Stomach smooth muscle (tissue), 2 donors: ENCODE results near the gene IFNA6.

ENCODE experiments used
- H3K27ac ChIP-seq: one replicate; pipeline ENCODE4 v1.7.0; 2013; ENCODE audit warnings: mild to moderate bottlenecking, low read length, inconsistent platforms
- H3K27me3 ChIP-seq, 2 donors: one replicate each; pipeline ENCODE4 v1.7.0; 2013; ENCODE audit warnings: low read length in 2 of 2; ENCODE audit not compliant: insufficient read depth in 2 of 2, control insufficient read depth in 1 of 2
- H3K36me3 ChIP-seq, 2 donors: one replicate each; pipeline ENCODE4 v1.7.0; 2013; ENCODE audit warnings: low read length in 2 of 2; ENCODE audit not compliant: control insufficient read depth in 2 of 2, insufficient read depth in 2 of 2
- H3K4me1 ChIP-seq: one replicate; pipeline ENCODE4 v1.7.0; 2013; ENCODE audit warnings: low read length; ENCODE audit not compliant: control insufficient read depth, insufficient read depth
- H3K4me3 ChIP-seq, 2 donors: one replicate each; pipeline ENCODE4 v1.7.0; 2013; ENCODE audit warnings: low read length in 2 of 2
- H3K9ac ChIP-seq, 2 donors: one replicate each; pipeline ENCODE4 v1.7.0; 2013; ENCODE audit warnings: low read length in 2 of 2, mild to moderate bottlenecking in 1 of 2
- H3K9me3 ChIP-seq, 2 donors: one replicate each; pipeline ENCODE4 v1.7.0; 2013; ENCODE audit warnings: low read length in 2 of 2; ENCODE audit not compliant: control insufficient read depth in 2 of 2
- donor health status: healthy.
- donor health status: Pancreatic carcinoma.

The IFNA6 gene

DNA sequence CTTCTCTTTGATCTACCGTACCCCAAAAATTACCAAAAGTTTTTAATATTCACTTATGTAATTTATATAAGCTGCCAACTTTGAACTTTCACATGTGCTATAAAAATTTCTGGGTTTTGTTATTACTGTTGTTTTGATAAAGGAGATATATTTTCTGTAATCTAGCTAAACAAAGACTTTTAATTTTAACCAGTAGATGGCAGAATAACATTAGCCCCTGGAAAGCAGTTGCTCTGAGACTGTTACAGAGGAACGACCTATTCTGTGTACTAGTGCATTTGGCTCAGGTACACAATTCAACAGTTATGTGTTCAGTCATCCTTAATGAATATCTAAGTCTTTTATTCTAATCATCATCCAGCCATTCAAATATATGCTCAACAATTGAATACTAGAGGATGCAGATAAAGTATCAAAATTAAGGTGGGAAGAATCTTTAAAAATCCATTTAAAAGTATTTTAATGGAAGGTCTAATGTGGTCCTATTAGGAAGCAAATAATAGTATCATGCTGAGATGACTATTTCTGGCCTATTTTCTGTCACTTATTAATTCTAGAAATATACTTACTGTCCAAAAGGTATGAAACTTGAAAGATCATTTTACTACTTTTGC, 24.1 kb downstream of the IFNA6 start:
- H3K4me1 ChIP-seq, result peaks cover 3% of the 10 kb centered on the region

DNA sequence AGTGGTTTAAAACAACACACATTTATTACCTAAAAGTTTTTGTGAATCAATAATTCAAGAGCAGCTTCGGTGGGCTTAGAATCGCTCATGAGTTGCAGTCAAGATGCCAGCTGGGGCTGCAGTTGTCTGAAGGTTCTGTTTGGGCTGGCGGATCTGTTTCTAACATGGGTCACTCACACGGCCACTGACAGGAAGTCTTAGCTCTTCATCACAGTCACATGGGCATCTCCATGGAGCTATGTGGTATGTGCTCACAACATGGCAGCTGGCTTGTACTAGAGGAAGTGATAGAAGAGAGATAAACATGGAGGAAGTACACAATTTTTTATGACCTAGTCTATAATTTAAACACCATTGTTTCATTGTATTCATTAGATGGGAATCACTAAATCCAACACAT, 26.6 kb downstream of the IFNA6 start:
- no peak overlapping the region for H3K27ac ChIP-seq
- H3K36me3 ChIP-seq, result peaks cover 4 to 9% of the 10 kb centered on the region in 2 donors

More for the DNA sequence above, 24.1 kb downstream of the IFNA6 start:
- Histone ChIP-seq H3K9me3 (no peaks in the 10 kb centered on the region), H3K27ac (no peak overlapping the region), H3K36me3 (peaks cover 2 to 9% of the 10 kb centered on the region in 2 donors), H3K9ac (no peak overlapping the region), H3K27me3 (no peaks in the 10 kb centered on the region), H3K4me3 (no peak overlapping the region)

DNA sequence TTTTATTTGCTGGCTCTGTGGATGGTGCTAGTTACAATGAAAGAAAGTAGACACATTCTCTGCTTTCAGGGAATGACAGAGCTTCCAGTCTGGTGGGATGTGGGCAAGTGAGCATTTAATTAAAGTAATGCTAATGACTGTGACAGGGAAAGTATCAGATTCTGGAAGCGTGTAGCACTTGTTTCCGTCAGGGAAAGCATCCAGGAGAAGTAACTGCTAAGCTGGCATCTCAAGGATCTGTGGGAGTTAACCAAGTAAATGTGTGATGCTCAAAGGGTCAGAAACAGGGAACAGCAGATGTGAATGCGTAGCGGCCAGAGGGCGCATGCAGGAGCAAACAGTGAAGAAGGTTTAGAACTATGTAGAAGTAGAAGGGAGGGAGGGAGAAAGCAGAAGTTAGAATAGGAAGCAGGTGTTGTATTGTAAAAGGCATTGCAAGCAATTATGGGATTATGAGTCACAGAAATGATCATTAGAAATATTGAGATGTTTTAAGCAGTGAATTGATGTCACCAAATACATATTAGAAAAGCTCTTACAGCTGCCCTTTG, 27.7 kb downstream of the IFNA6 start:
- Histone ChIP-seq H3K36me3 (peaks cover 4 to 9% of the 10 kb centered on the region in 2 donors), H3K9ac (no peak overlapping the region), H3K27me3 (no peaks in the 10 kb centered on the region), H3K4me3 (no peak overlapping the region), H3K4me1 (no peaks in the 10 kb centered on the region), H3K9me3 (no peaks in the 10 kb centered on the region), H3K27ac (no peak overlapping the region)

More for the DNA sequence above, 26.6 kb downstream of the IFNA6 start:
- no peaks in the 10 kb centered on the region for H3K4me1 ChIP-seq
- H3K9me3 ChIP-seq, result no peaks in the 10 kb centered on the region
- H3K4me3 ChIP-seq, result no peak overlapping the region
- H3K27me3 ChIP-seq, result no peaks in the 10 kb centered on the region
- no peak overlapping the region for H3K9ac ChIP-seq

- Histone ChIP-seq H3K36me3 (peaks cover 4 to 9% of the 10 kb centered on the region in 2 donors), H3K9me3 (no peaks in the 10 kb centered on the region), H3K4me3 (no peak overlapping the region), H3K9ac (no peak overlapping the region), H3K27ac (no peak overlapping the region), H3K27me3 (no peaks in the 10 kb centered on the region), H3K4me1 (no peaks in the 10 kb centered on the region)
These were observed 30.2 kb downstream of the IFNA6 start for GRCh38 chr9:21320465-21320864.

DNA sequence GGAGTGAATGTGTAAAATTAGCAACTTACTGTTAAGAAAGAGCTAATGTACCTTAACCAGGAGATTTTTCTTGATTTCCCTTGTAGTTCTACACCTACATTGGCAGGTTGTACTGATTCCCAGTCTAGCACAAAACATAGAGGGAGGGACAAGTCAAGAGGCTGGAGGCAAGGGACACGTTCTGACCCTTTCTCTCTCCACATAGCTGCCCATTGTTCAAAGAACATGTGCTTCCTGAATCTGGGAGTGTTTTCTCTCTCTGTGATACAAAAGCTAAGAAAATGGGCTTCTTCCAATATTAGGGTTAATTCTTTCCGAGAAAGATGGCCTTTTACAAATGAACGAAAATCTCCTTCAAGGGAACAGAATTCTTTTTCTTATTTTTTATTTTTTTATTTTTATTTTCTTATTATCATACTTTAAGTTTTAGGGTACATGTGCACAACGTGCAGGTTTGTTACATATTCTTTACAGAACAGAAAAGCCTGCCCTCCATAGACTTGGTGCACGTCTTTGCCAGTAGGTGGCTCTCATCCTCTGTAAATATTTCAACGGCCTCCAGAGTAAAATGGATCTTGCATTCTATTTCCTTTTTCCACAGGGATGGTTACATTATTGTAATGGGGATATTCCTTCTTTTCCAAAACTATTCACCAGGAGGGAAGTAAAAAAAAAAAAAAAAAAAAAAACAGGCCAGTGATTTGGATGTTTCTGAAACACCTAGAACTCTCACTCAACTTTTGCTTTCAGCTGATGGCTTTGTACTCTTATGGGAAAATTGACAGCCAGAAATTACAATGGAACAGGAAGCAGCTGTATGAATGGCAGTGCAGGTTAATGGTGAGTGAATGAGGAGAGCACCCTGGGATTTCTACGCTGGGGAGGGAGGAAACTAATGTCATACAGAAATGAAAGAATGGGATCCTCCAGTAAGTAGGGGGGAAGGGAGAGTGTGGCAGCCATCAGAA, 32.4 kb downstream of the IFNA6 start:
- Histone ChIP-seq H3K9ac (no peak overlapping the region), H3K27me3 (no peaks in the 10 kb centered on the region), H3K4me3 (no peak overlapping the region), H3K4me1 (no peaks in the 10 kb centered on the region), H3K36me3 (peaks cover 4 to 6% of the 10 kb centered on the region in 2 donors), H3K27ac (no peak overlapping the region), H3K9me3 (no peaks in the 10 kb centered on the region)

DNA sequence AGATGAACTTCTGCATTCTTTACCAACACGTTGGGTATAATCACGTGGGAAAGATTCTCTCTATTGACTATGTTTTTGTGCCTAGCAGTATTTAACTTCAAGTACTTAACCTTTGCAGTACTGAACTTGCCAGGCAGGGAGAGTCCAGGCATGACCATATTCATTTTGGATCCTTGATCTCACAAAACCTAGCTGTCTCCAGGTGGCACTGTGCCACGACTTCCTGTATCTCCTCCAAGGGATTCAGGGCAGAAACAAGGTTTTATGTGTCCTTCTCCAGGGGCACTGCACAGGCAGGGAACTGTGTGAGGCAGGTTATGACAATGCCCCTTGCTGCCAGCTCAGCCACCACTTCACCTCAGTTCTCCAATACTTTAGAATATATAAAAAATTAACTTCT, 33.8 kb downstream of the IFNA6 start:
- Histone ChIP-seq H3K27ac (no peak overlapping the region), H3K36me3 (peaks cover 0 to 4% of the 10 kb centered on the region in 2 donors), H3K9ac (peak overlapping the region in 1 of 2 donors; percentile 29), H3K4me3 (no peak overlapping the region), H3K4me1 (no peaks in the 10 kb centered on the region), H3K9me3 (no peaks in the 10 kb centered on the region), H3K27me3 (no peaks in the 10 kb centered on the region)

GRCh38 chr9:21316032-21316842, 34.5 kb downstream of the IFNA6 start:
- no peaks in the 10 kb centered on the region for H3K27me3 ChIP-seq
- H3K9ac ChIP-seq, result peak overlapping the region in 1 of 2 donors; percentile 29
- no peaks in the 10 kb centered on the region for H3K36me3 ChIP-seq
- no peaks in the 10 kb centered on the region for H3K9me3 ChIP-seq
- no peak overlapping the region for H3K27ac ChIP-seq
- no peaks in the 10 kb centered on the region for H3K4me1 ChIP-seq
- no peak overlapping the region for H3K4me3 ChIP-seq

- Histone ChIP-seq H3K9me3 (no peaks in the 10 kb centered on the region), H3K36me3 (no peaks in the 10 kb centered on the region), H3K9ac (no peak overlapping the region), H3K4me3 (no peak overlapping the region), H3K27ac (no peak overlapping the region), H3K27me3 (no peaks in the 10 kb centered on the region), H3K4me1 (no peaks in the 10 kb centered on the region)
These were observed 36.5 kb downstream of the IFNA6 start for GRCh38 chr9:21314152-21314551.

GRCh38 chr9:21311889-21312288, 38.8 kb downstream of the IFNA6 start:
- Histone ChIP-seq H3K4me1 (no peaks in the 10 kb centered on the region), H3K27ac (no peak overlapping the region), H3K9ac (no peak overlapping the region), H3K36me3 (no peaks in the 10 kb centered on the region), H3K4me3 (no peak overlapping the region), H3K27me3 (no peaks in the 10 kb centered on the region), H3K9me3 (no peaks in the 10 kb centered on the region)

DNA sequence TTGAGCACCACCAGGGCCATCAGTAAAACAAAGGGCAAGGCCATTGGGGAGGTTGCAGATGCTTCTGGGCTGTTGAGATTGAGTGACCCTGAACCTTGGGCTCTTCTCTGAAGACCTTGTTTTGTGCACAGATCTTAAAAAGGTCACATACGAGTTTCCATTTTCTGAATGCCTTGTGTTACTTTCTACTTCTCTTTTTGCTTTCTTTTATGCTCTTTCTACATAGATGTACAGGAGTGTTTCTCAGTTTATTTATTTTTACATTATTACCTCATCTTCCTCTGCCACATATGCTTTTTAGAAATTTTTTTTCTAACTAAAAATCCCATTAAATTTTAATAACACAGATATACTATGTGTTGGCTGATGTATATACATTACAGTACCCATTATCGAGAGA, 45.5 kb downstream of the IFNA6 start, which contains the start of gene IFNA5:
IFNA5 (minus strand) TSS at position 101 of the 400 bp plus-strand sequence; CDS start at position 44, 57 bp downstream.
- H3K9ac ChIP-seq, result no peak within 1 kb of the TSS
- H3K27me3 ChIP-seq, result no peaks in the 10 kb centered on the region
- H3K4me3 ChIP-seq, result no peak within 1 kb of the TSS
- no peaks in the 10 kb centered on the region for H3K9me3 ChIP-seq
- H3K27ac ChIP-seq, result no peak within 1 kb of the TSS
- H3K4me1 ChIP-seq, result no peaks in the 10 kb centered on the region
- no peaks in the 10 kb centered on the region for H3K36me3 ChIP-seq
